NCI-H128 (cell line): ENCODE results near the gene RCC1.
"Not testable (repeated sequence)": the region's sequence is repeated elsewhere in the genome, so short reads cannot be mapped to it uniquely, and the experiment has no call there.

ENCODE experiments used
- DNase-seq: peaks from one replicate; lab custom pipeline; 2025; ENCODE audit not compliant: unreplicated experiment; lab: John Stamatoyannopoulos, UW

Gene RCC1

GRCh38 chr1:28505406-28506187 lies at the start of gene RCC1:
TSS of gene RCC1 (plus strand) at chr1:28506043. CDS start at chr1:28529867, 23,824 bp downstream.
- peak; percentile 99 for DNase-seq

- no peak for DNase-seq
Observed at GRCh38 chr1:28456078-28456477, 49.8 kb upstream of the RCC1 start.

GRCh38 chr1:28457678-28458077 lies 48.2 kb upstream of the RCC1 start:
- no peak for DNase-seq

GRCh38 chr1:28458237-28459228 lies 47.3 kb upstream of the RCC1 start:
- DNase-seq: no peak

GRCh38 chr1:28466226-28466778 lies 39.5 kb upstream of the RCC1 start:
- no peak for DNase-seq

- no peak for DNase-seq
Observed at GRCh38 chr1:28470146-28470545, 35.7 kb upstream of the RCC1 start.

GRCh38 chr1:28479497-28479896 lies 26.3 kb upstream of the RCC1 start:
- not testable (repeated sequence) for DNase-seq

- DNase-seq: no peak
Observed at GRCh38 chr1:28480308-28480707, 25.5 kb upstream of the RCC1 start.

GRCh38 chr1:28482138-28482537 lies 23.7 kb upstream of the RCC1 start:
- DNase-seq: no peak

GRCh38 chr1:28482702-28483101 lies 23.1 kb upstream of the RCC1 start:
- no peak for DNase-seq

- no peak for DNase-seq
Observed at GRCh38 chr1:28494737-28495136, 11.1 kb upstream of the RCC1 start.

- DNase-seq: no peak
Observed at GRCh38 chr1:28499553-28499952, 6.3 kb upstream of the RCC1 start.

- no peak for DNase-seq
Observed at GRCh38 chr1:28501925-28502324, 3.9 kb upstream of the RCC1 start.

- DNase-seq: no peak
Observed at GRCh38 chr1:28503117-28503516, 2.7 kb upstream of the RCC1 start.

GRCh38 chr1:28506907-28507246 lies 1.0 kb downstream of the RCC1 start:
- DNase-seq: no peak

- DNase-seq: no peak
Observed at GRCh38 chr1:28507247-28507645, 1.4 kb downstream of the RCC1 start.

GRCh38 chr1:28507646-28508434 lies 2.0 kb downstream of the RCC1 start:
- DNase-seq: no peak

- DNase-seq: no peak
Observed at GRCh38 chr1:28508435-28508754, 2.6 kb downstream of the RCC1 start.

GRCh38 chr1:28509705-28510272 lies 3.9 kb downstream of the RCC1 start:
- DNase-seq: no peak

- DNase-seq: no peak
Observed at GRCh38 chr1:28510273-28510969, 4.6 kb downstream of the RCC1 start.
